ENCODE measurements around the gene ACSS2.

The ACSS2 gene

GRCh38 chr20:34915749-34916455 lies 39.5 kb downstream of the ACSS2 start:
- DNase-seq, result no peak

GRCh38 chr20:34916774-34917354 lies 40.5 kb downstream of the ACSS2 start:
- DNase-seq, result no peak

- no peak for DNase-seq
These were observed 43.6 kb downstream of the ACSS2 start for GRCh38 chr20:34920055-34920454.

GRCh38 chr20:34921436-34921835 lies 45.0 kb downstream of the ACSS2 start:
- DNase-seq, result no peak

GRCh38 chr20:34922654-34923381 lies 46.4 kb downstream of the ACSS2 start:
- peak; percentile 56 for DNase-seq

GRCh38 chr20:34923414-34923813 lies 47.0 kb downstream of the ACSS2 start:
- DNase-seq, result no peak

- DNase-seq, result no peak
These were observed 48.9 kb downstream of the ACSS2 start for GRCh38 chr20:34925341-34925740.

- DNase-seq, result no peak
These were observed 49.6 kb downstream of the ACSS2 start for GRCh38 chr20:34925981-34926380.

- DNase-seq, result no peak
These were observed 50.2 kb downstream of the ACSS2 start for GRCh38 chr20:34926581-34926980.

- no peak for DNase-seq
These were observed 51.3 kb downstream of the ACSS2 start for GRCh38 chr20:34927736-34928135.

- DNase-seq, result no peak
These were observed 52.0 kb downstream of the ACSS2 start for GRCh38 chr20:34928411-34928810.

GRCh38 chr20:34931771-34932170 lies 55.4 kb downstream of the ACSS2 start:
- no peak for DNase-seq

- peak; percentile 13 for DNase-seq
These were observed 62.2 kb downstream of the ACSS2 start for GRCh38 chr20:34938466-34939163.

- DNase-seq, result peak; percentile 77
These were observed 63.7 kb downstream of the ACSS2 start for GRCh38 chr20:34940081-34940481.

GRCh38 chr20:34941226-34941625 lies 64.8 kb downstream of the ACSS2 start:
- no peak for DNase-seq

GRCh38 chr20:34942301-34942700 lies 65.9 kb downstream of the ACSS2 start:
- no peak for DNase-seq

- peak; percentile 67 for DNase-seq
These were observed 67.6 kb downstream of the ACSS2 start for GRCh38 chr20:34943808-34944567.

- no peak for DNase-seq
These were observed 69.1 kb downstream of the ACSS2 start for GRCh38 chr20:34945315-34946077.

- peak; percentile 90 for DNase-seq
These were observed 70.2 kb downstream of the ACSS2 start for GRCh38 chr20:34946661-34947060.

GRCh38 chr20:34947336-34947735 lies 70.9 kb downstream of the ACSS2 start:
- DNase-seq, result no peak

- peak; percentile 67 for DNase-seq
These were observed 71.6 kb downstream of the ACSS2 start for GRCh38 chr20:34948030-34948429.

- DNase-seq, result no peak
These were observed 72.7 kb downstream of the ACSS2 start for GRCh38 chr20:34949120-34949519.
